CD8-positive, alpha-beta memory T cell (primary cell): ENCODE results near the gene CCDC158. TPM values are rescaled to one million over a fixed set of nuclear protein-coding genes. Genes with fewer than 3 reads are reported as not detected.

Experiments
- CTCF ChIA-PET: fragments of 350-600 bp; sonication (Branson Sonifier 250); formaldehyde crosslinking; loops from one replicate; lab custom pipeline; 2021; ENCODE audit warnings: antibody characterized with exemption; lab: Charles Lee
- POLR2A ChIA-PET: fragments of 350-600 bp; sonication (Branson Sonifier 250); formaldehyde crosslinking; loops from one replicate; lab custom pipeline; 2021; ENCODE audit warnings: antibody characterized with exemption; lab: Charles Lee
- DNase-seq, 5 donors: peaks; one replicate each; pipeline versions ENCODE4 v3.0.0 to v3.0.0-alpha.2; 2020 to 2022; ENCODE audit warnings: mixed read lengths in 1 of 5
- H3K27ac ChIP-seq: one replicate; pipeline ENCODE4 v1.7.0; 2013; ENCODE audit warnings: low read depth, mild to moderate bottlenecking, low read length, moderate library complexity
- H3K27me3 ChIP-seq: 2 replicates; pipeline ENCODE4 v1.7.0; 2013; ENCODE audit warnings: low read length, mild to moderate bottlenecking; ENCODE audit not compliant: insufficient read depth, poor library complexity, severe bottlenecking
- H3K36me3 ChIP-seq: 2 replicates; pipeline ENCODE4 v1.7.0; 2013; ENCODE audit warnings: mild to moderate bottlenecking, low read length, moderate library complexity; ENCODE audit not compliant: insufficient read depth
- H3K4me1 ChIP-seq: 2 replicates; pipeline ENCODE4 v1.7.0; 2013; ENCODE audit warnings: mild to moderate bottlenecking, low read length, moderate library complexity; ENCODE audit not compliant: insufficient read depth
- H3K4me3 ChIP-seq: 2 replicates; pipeline ENCODE4 v1.7.0; 2013; ENCODE audit warnings: mild to moderate bottlenecking, low read length
- H3K9me3 ChIP-seq: 2 replicates; pipeline ENCODE4 v1.7.0; 2013; ENCODE audit warnings: mild to moderate bottlenecking, low read length
- H3K27ac Mint-ChIP-seq, 8 donors: one replicate each; pipeline ENCODE4 v1.8.0; 2020 to 2021; ENCODE audit warnings: mixed read lengths in 8 of 8, mild to moderate bottlenecking in 6 of 8, inconsistent platforms in 3 of 8, moderate library complexity in 3 of 8
- H3K27me3 Mint-ChIP-seq, 2 donors: one replicate each; pipeline ENCODE4 v1.8.0; 2020 to 2021; ENCODE audit warnings: mixed read lengths in 2 of 2, mild to moderate bottlenecking in 1 of 2, moderate library complexity in 1 of 2
- H3K36me3 Mint-ChIP-seq, 3 donors: one replicate each; pipeline ENCODE4 v1.8.0; 2020 to 2021; ENCODE audit warnings: mixed read lengths in 3 of 3, inconsistent platforms in 1 of 3, mild to moderate bottlenecking in 1 of 3
- H3K4me1 Mint-ChIP-seq, 3 donors: one replicate each; pipeline ENCODE4 v1.8.0; 2020 to 2021; ENCODE audit warnings: mixed read lengths in 3 of 3, inconsistent platforms in 1 of 3, mild to moderate bottlenecking in 1 of 3
- H3K4me3 Mint-ChIP-seq, 7 donors: one replicate each; pipeline ENCODE4 v1.8.0; 2020 to 2021; ENCODE audit warnings: mixed read lengths in 7 of 7, mild to moderate bottlenecking in 6 of 7, moderate library complexity in 4 of 7, inconsistent platforms in 2 of 7
- H3K9me3 Mint-ChIP-seq, 5 donors: one replicate each; pipeline ENCODE4 v1.8.0; 2020 to 2022; ENCODE audit warnings: mixed read lengths in 5 of 5, mild to moderate bottlenecking in 3 of 5, moderate library complexity in 2 of 5, inconsistent platforms in 1 of 5
- polyA plus RNA-seq: library from polyadenylated mRNA; unstranded; fragments of 300-500 nt; fragmentation: Illumina TruSeq; gene quantifications from one replicate; pipeline ENCODE4 v1.2.3, GENCODE V29; 2021
- total RNA-seq, 2 experiments: library from RNA; stranded (reverse); gene quantifications; one replicate each; pipeline ENCODE4 v1.2.3, GENCODE V29; 2021

Gene CCDC158
- total and polyA plus RNA-seq, 3 experiments from 2014 or later: not detected

DNA sequence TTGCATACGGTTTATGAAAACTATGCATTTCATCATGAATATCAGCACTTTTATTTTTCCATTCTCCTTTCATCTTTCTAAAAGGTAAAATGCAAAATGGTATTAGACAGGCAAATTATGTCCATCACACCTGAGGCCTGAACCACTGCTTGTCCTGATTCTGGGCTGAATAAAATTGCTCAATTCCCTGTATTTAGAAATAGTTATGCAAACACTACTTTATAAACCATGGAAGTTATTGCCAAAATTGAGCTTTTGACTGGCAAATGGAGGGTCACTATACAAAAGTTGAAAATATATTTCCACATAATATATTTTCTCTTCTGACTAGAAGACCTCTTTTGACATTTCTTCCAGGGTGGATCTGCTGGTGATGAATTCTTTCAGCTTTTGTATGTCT, 148.4 kb downstream of the CCDC158 start:
- CTCF ChIA-PET: no interaction called here
- no peaks in the 10 kb centered on the region for H3K36me3 ChIP-seq

GRCh38 chr4:76272073-76272472, 148.9 kb downstream of the CCDC158 start:
- POLR2A ChIA-PET: no interaction called here
- Mint-ChIP-seq H3K27ac (no peak overlapping the region), H3K4me1 (peaks cover 0 to 5% (median 2%) of the 10 kb centered on the region in 3 donors), H3K9me3 (no peaks in the 10 kb centered on the region), H3K27me3 (peaks cover 10 to 22% of the 10 kb centered on the region in 2 donors), H3K36me3 (peaks cover 0 to 3% (median 0%) of the 10 kb centered on the region in 3 donors), H3K4me3 (no peak overlapping the region)
- Histone ChIP-seq H3K4me3 (no peak overlapping the region), H3K9me3 (no peaks in the 10 kb centered on the region), H3K36me3 (no peaks in the 10 kb centered on the region), H3K4me1 (no peaks in the 10 kb centered on the region), H3K27ac (no peak overlapping the region), H3K27me3 (no peaks in the 10 kb centered on the region)
- CTCF ChIA-PET: no interaction called here
- DNase-seq: no peak

More for the DNA sequence above, 148.4 kb downstream of the CCDC158 start:
- no peaks in the 10 kb centered on the region for H3K9me3 ChIP-seq
- no peak overlapping the region for H3K4me3 Mint-ChIP-seq
- no peak overlapping the region for H3K27ac ChIP-seq
- no peaks in the 10 kb centered on the region for H3K9me3 Mint-ChIP-seq
- no peaks in the 10 kb centered on the region for H3K4me1 ChIP-seq
- H3K36me3 Mint-ChIP-seq: peaks cover 0 to 3% (median 0%) of the 10 kb centered on the region in 3 donors
- no peak overlapping the region for H3K27ac Mint-ChIP-seq
- peaks cover 0 to 5% (median 2%) of the 10 kb centered on the region in 3 donors for H3K4me1 Mint-ChIP-seq
- no peak for DNase-seq
- POLR2A ChIA-PET: no interaction called here
- H3K27me3 ChIP-seq: no peaks in the 10 kb centered on the region
- no peak overlapping the region for H3K4me3 ChIP-seq
- H3K27me3 Mint-ChIP-seq: peaks cover 10 to 22% of the 10 kb centered on the region in 2 donors

- H3K4me3 Mint-ChIP-seq: no peak overlapping the region
- no peaks in the 10 kb centered on the region for H3K9me3 Mint-ChIP-seq
- H3K27me3 Mint-ChIP-seq: peaks cover 5 to 16% of the 10 kb centered on the region in 2 donors
- Histone ChIP-seq H3K27ac (no peak overlapping the region), H3K4me3 (no peak overlapping the region), H3K9me3 (no peaks in the 10 kb centered on the region), H3K4me1 (no peaks in the 10 kb centered on the region), H3K27me3 (no peaks in the 10 kb centered on the region), H3K36me3 (no peaks in the 10 kb centered on the region)
- H3K27ac Mint-ChIP-seq: no peak overlapping the region
- peaks cover 0 to 2% (median 0%) of the 10 kb centered on the region in 3 donors for H3K4me1 Mint-ChIP-seq
- ChIA-PET POLR2A (no interaction called here), CTCF (interaction anchor here (0.9 kb wide), 1 partner anchor 92 kb away, joined by 3 read pairs; no protein-coding TSS in a partner anchor)
- H3K36me3 Mint-ChIP-seq: peaks cover 0 to 3% (median 0%) of the 10 kb centered on the region in 3 donors
- DNase-seq: no peak
Measured at GRCh38 chr4:76271248-76271647, 149.7 kb downstream of the CCDC158 start.

GRCh38 chr4:76270244-76271175, 150.4 kb downstream of the CCDC158 start:
- Mint-ChIP-seq H3K4me1 (no peaks in the 10 kb centered on the region), H3K4me3 (no peak overlapping the region), H3K27ac (no peak overlapping the region), H3K36me3 (no peaks in the 10 kb centered on the region), H3K27me3 (peaks cover 3 to 9% of the 10 kb centered on the region in 2 donors), H3K9me3 (no peaks in the 10 kb centered on the region)
- Histone ChIP-seq H3K4me3 (no peak overlapping the region), H3K27me3 (no peaks in the 10 kb centered on the region), H3K9me3 (no peaks in the 10 kb centered on the region), H3K36me3 (no peaks in the 10 kb centered on the region), H3K4me1 (no peaks in the 10 kb centered on the region), H3K27ac (no peak overlapping the region)
- ChIA-PET POLR2A (no interaction called here), CTCF (interaction anchor here (0.9 kb wide), 1 partner anchor 91 kb away, joined by 3 read pairs; no protein-coding TSS in a partner anchor)
- DNase-seq: no peak

DNA sequence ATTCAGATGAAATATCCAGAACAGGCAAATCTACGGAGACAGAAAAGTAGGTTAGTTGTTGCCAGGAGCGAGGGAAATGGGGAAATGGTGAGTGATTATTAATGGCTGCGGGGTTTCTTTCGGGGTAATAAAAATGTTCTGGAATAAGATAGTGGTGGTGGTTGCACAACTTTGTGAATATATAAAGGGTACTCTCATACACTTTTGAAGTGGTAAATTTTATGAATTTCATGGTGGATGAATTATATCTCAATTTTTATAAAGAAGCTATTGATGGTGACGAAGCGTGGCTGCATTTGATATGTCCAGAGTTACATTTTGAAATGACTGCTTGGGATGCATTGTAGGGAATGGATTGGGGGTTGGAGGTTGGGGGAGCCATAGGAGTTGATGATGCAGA, 153.1 kb downstream of the CCDC158 start:
- Histone ChIP-seq H3K4me3 (no peak overlapping the region), H3K9me3 (no peaks in the 10 kb centered on the region), H3K27me3 (no peaks in the 10 kb centered on the region), H3K27ac (no peak overlapping the region), H3K36me3 (no peaks in the 10 kb centered on the region), H3K4me1 (no peaks in the 10 kb centered on the region)
- Mint-ChIP-seq H3K36me3 (no peaks in the 10 kb centered on the region), H3K9me3 (no peaks in the 10 kb centered on the region), H3K4me3 (no peak overlapping the region), H3K27ac (no peak overlapping the region), H3K4me1 (no peaks in the 10 kb centered on the region), H3K27me3 (peaks cover 0 to 12% of the 10 kb centered on the region in 2 donors)
- DNase-seq: no peak
- ChIA-PET POLR2A (no interaction called here), CTCF (no interaction called here)

DNA sequence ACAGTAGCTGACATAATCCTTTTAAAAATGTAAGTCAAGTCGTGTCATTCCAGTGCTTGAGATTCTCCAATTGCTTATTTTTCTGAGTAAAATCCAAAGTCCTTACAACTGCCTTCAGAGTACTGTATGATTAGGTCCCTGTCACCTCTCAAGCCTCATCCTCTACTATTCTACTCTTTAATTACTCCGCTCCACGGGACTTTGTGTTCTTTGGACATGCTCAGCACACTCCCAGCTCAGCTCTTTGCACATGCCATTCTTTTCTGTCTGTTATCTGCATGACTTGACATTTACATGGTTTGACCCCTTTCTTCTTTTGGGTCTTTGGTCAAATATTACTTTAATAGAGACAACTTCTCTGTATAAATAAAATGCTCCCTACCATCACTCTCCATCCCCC, 154.3 kb downstream of the CCDC158 start:
- Histone ChIP-seq H3K9me3 (no peaks in the 10 kb centered on the region), H3K4me3 (no peak overlapping the region), H3K4me1 (no peaks in the 10 kb centered on the region), H3K27me3 (no peaks in the 10 kb centered on the region), H3K27ac (no peak overlapping the region), H3K36me3 (no peaks in the 10 kb centered on the region)
- Mint-ChIP-seq H3K9me3 (no peaks in the 10 kb centered on the region), H3K4me3 (no peak overlapping the region), H3K36me3 (no peaks in the 10 kb centered on the region), H3K27me3 (peaks cover 0 to 6% of the 10 kb centered on the region in 2 donors), H3K4me1 (no peaks in the 10 kb centered on the region), H3K27ac (no peak overlapping the region)
- POLR2A ChIA-PET: no interaction called here
- no peak for DNase-seq
- CTCF ChIA-PET: no interaction called here

DNA sequence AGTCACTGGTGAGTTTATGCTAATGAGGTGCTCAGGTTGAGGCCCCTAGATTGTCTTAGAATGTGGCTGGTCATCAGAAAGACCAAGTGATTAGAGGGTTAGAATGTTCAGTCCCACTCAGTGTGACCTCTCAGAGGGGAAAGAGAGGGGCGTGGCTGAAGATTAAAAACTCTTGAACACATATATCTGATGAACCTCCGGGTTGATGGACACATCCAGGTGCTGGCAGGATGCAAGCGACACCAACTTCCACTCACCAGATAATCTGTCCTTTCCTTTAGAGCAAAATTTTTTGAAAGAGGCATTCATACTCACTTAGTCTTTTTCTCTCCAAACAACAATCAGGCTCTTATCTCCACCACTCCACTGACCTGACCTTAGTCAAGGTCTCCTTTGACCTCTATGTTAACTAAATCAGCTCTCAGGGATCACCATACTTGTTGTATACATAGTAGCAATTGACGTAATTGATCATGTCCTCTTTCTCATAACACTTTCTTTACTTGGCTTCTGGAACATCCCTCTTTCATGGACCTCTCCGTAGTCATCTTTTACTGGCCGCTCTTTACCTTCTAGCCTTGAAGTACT, 155.2 kb downstream of the CCDC158 start:
- Mint-ChIP-seq H3K27ac (no peak overlapping the region), H3K36me3 (no peaks in the 10 kb centered on the region), H3K4me3 (no peak overlapping the region), H3K4me1 (no peaks in the 10 kb centered on the region), H3K27me3 (peaks cover 0 to 13% of the 10 kb centered on the region in 2 donors), H3K9me3 (no peaks in the 10 kb centered on the region)
- Histone ChIP-seq H3K27me3 (no peaks in the 10 kb centered on the region), H3K36me3 (no peaks in the 10 kb centered on the region), H3K4me1 (no peaks in the 10 kb centered on the region), H3K27ac (no peak overlapping the region), H3K9me3 (no peaks in the 10 kb centered on the region), H3K4me3 (no peak overlapping the region)
- no peak for DNase-seq
- CTCF ChIA-PET: no interaction called here
- POLR2A ChIA-PET: no interaction called here
